HCT116 (cell line): Measurements from ENCODE around the gene SGCA. TPM values are rescaled to one million over a fixed set of nuclear protein-coding genes. Genes with fewer than 3 reads are reported as not detected.

Experiments
- ATAC-seq: fragments of 200-7000 bp; cut with Tn5 transposase; 2 replicates; pipeline ENCODE4 v1.9.1; 2020; ENCODE audit warnings: mild to moderate bottlenecking, moderate library complexity
- BruUV-seq: library from RNA; stranded (reverse); fragments of 400-500 nt; replicated peaks from 2 replicates; lab custom pipeline; 2021; lab: Mats Ljungman, UMichigan
- CTCF ChIA-PET: fragments of 300-600 bp; sonication (Branson Sonifier 250); formaldehyde crosslinking; loops from one replicate; lab custom pipeline; 2021; ENCODE audit warnings: antibody characterized with exemption; lab: Charles Lee
- POLR2A ChIA-PET: fragments of 300-600, 350-600 bp; sonication (Branson Sonifier 250); formaldehyde crosslinking; loops from one replicate; lab custom pipeline; 2021; ENCODE audit warnings: antibody characterized with exemption; lab: Charles Lee
- RAD21 ChIA-PET, 2 experiments: fragments of 300-600 bp; sonication (Branson Sonifier 250); formaldehyde crosslinking; loops; one replicate each; lab custom pipeline; 2023; ENCODE audit warnings: low total read pairs in 2 of 2; ENCODE audit not compliant: uncharacterized antibody in 2 of 2, unreplicated experiment in 2 of 2, low non-redundant PET in 1 of 2; lab: Charles Lee
- DNase-seq: peaks from one replicate; pipeline ENCODE4 v3.0.0-alpha.2; 2010; ENCODE audit warnings: low read depth, low spot score
- H2AFZ ChIP-seq: fragments of 200-600 bp; shearing (Covaris generic), sonication (generic); 2 replicates; pipeline ENCODE4 v1.6.1; 2017; ENCODE audit warnings: low read depth, mixed run types, mixed read lengths, antibody characterized with exemption, low read length; ENCODE audit not compliant: poor library complexity, severe bottlenecking
- H3K27ac ChIP-seq: 2 replicates; pipeline ENCODE4 v1.5.1; 2012; ENCODE audit warnings: low read depth, low read length
- H3K27me3 ChIP-seq: fragments of 200-600 bp; sonication (generic); 2 replicates; pipeline ENCODE4 v1.6.1; 2016; ENCODE audit warnings: mixed run types, low read length, mixed read lengths; ENCODE audit not compliant: insufficient read depth
- H3K36me3 ChIP-seq, 2 experiments: fragments of 200-500 bp in 1 of 2; fragments of 200-600 bp in 1 of 2; sonication (Bioruptor generic) in 1 of 2; sonication (generic) in 1 of 2; 2 replicates each; pipeline versions ENCODE4 v1.5.1 to v1.6.1; 2014 to 2016; ENCODE audit warnings: low read length in 2 of 2, inconsistent platforms in 1 of 2, mixed read lengths in 1 of 2, mixed run types in 1 of 2; ENCODE audit not compliant: insufficient read depth in 2 of 2, control insufficient read depth in 1 of 2
- H3K4me1 ChIP-seq, 2 experiments: fragments of 200-600 bp in 1 of 2; sonication (generic) in 1 of 2; 2 replicates each; pipeline versions ENCODE4 v1.5.1 to v1.6.1; 2012 to 2017; ENCODE audit warnings: low read length in 2 of 2, inconsistent platforms in 1 of 2, mild to moderate bottlenecking in 1 of 2, mixed read lengths in 1 of 2, mixed run types in 1 of 2, moderate library complexity in 1 of 2; ENCODE audit not compliant: insufficient read depth in 2 of 2, control insufficient read depth in 1 of 2
- H3K4me2 ChIP-seq: fragments of 200-600 bp; sonication (generic); 2 replicates; pipeline ENCODE4 v1.6.1; 2017; ENCODE audit warnings: mixed run types, low read length, mixed read lengths
- H3K4me3 ChIP-seq, 2 experiments: fragments of 200-600 bp in 1 of 2; sonication (generic) in 1 of 2; replicated peaks in 1 of 2; 2 replicates each; pipeline ENCODE4 v1.5.1; 2011 to 2016; ENCODE audit warnings: low read length in 2 of 2, control low read depth in 1 of 2, low read depth in 1 of 2, mild to moderate bottlenecking in 1 of 2, mixed read lengths in 1 of 2, mixed run types in 1 of 2
- H3K79me2 ChIP-seq: fragments of 200-600 bp; sonication (generic); 2 replicates; pipeline ENCODE4 v1.6.1; 2017; ENCODE audit warnings: mild to moderate bottlenecking, mixed run types, low read length, moderate library complexity, mixed read lengths; ENCODE audit not compliant: insufficient read depth
- H3K9ac ChIP-seq: fragments of 200-600 bp; sonication (generic); 2 replicates; pipeline ENCODE4 v1.6.1; 2016; ENCODE audit warnings: low read length, mixed read lengths
- H3K9me2 ChIP-seq: fragments of 200-600 bp; sonication (generic), shearing (Covaris generic); 2 replicates; pipeline ENCODE4 v1.6.1; 2017; ENCODE audit warnings: mixed run types, mild to moderate bottlenecking, moderate library complexity; ENCODE audit not compliant: insufficient read depth
- H3K9me3 ChIP-seq, 2 experiments: fragments of 200-500 bp in 1 of 2; fragments of 200-600 bp in 1 of 2; sonication (Bioruptor generic) in 1 of 2; sonication (generic) in 1 of 2; 2 replicates each; pipeline ENCODE4 v1.6.1; 2014 to 2017; ENCODE audit warnings: low read length in 2 of 2, mixed read lengths in 2 of 2, inconsistent platforms in 1 of 2, low read depth in 1 of 2, mild to moderate bottlenecking in 1 of 2, mixed run types in 1 of 2, moderate library complexity in 1 of 2; ENCODE audit not compliant: control insufficient read depth in 1 of 2, insufficient read depth in 1 of 2
- H4K20me1 ChIP-seq: fragments of 200-600 bp; sonication (generic), shearing (Covaris generic); 2 replicates; pipeline ENCODE4 v1.6.1; 2017; ENCODE audit warnings: mixed run types, mild to moderate bottlenecking, moderate library complexity; ENCODE audit not compliant: insufficient read depth
- EGR1 ChIP-seq: IDR thresholded peaks from 2 replicates; pipeline ENCODE4 v1.6.1; 2012; ENCODE audit warnings: low read depth
- ELF1 ChIP-seq: IDR thresholded peaks from 2 replicates; pipeline ENCODE4 v1.6.1; 2012; ENCODE audit warnings: low read depth, borderline replicate concordance
- EZH2 ChIP-seq: fragments of 200-600 bp; sonication (generic); IDR thresholded peaks from 2 replicates; pipeline ENCODE4 v1.6.1; 2017; ENCODE audit warnings: antibody characterized with exemption, mixed run types
- EZH2phosphoT487 ChIP-seq: fragments of 200-600 bp; IDR thresholded peaks from 2 replicates; pipeline ENCODE4 v1.6.1; 2018; ENCODE audit warnings: antibody characterized with exemption, borderline replicate concordance
- POLR2A ChIP-seq: IDR thresholded peaks from 2 replicates; pipeline ENCODE4 v1.7.0; 2011; ENCODE audit warnings: borderline replicate concordance; ENCODE audit not compliant: insufficient read depth, insufficient read length; ENCODE audit errors: extremely low read depth
- POLR2AphosphoS5 ChIP-seq: IDR thresholded peaks from 2 replicates; pipeline ENCODE4 v1.6.1; 2011; ENCODE audit warnings: mild to moderate bottlenecking, low read depth, low read length, moderate library complexity
- RAD21 ChIP-seq: IDR thresholded peaks from 2 replicates; pipeline ENCODE4 v1.6.1; 2012; ENCODE audit warnings: low read depth, mild to moderate bottlenecking
- SP1 ChIP-seq: IDR thresholded peaks from 2 replicates; pipeline ENCODE4 v1.6.1; 2012; ENCODE audit warnings: low read depth
- YY1 ChIP-seq: IDR thresholded peaks from 2 replicates; pipeline ENCODE4 v1.6.1; 2011; ENCODE audit warnings: low read length, low read depth, moderate library complexity, mild to moderate bottlenecking; ENCODE audit not compliant: insufficient replicate concordance; ENCODE audit errors: extremely low read depth
- ZFX ChIP-seq: fragments of 450-650 bp; IDR thresholded peaks from 2 replicates; pipeline ENCODE4 v1.6.1; 2017
- intact Hi-C: fragments of 100-400 bp; cut with micrococcal nuclease; formaldehyde crosslinking; loops from 2 replicates; pipeline ENCODE4 v1.10.0; 2022
- total RNA-seq: library from RNA; stranded (reverse); gene quantifications from one replicate; pipeline ENCODE4 v1.2.1, GENCODE V29; 2021; ENCODE audit not compliant: unreplicated experiment
- TF ChIP-seq, protein P1 (sequence below), 3 experiments: fragments of 200-600 bp in 1 of 3; sonication (generic) in 1 of 3; IDR thresholded peaks in 2 of 3; conservative IDR thresholded peaks in 1 of 3; 2 replicates each; pipeline ENCODE4 v1.5.1; 2012 to 2017; ENCODE audit warnings: low read depth in 2 of 3, low read length in 2 of 3, antibody characterized with exemption in 1 of 3, borderline replicate concordance in 1 of 3, control low read depth in 1 of 3, mild to moderate bottlenecking in 1 of 3, mixed read lengths in 1 of 3, mixed run types in 1 of 3, moderate library complexity in 1 of 3; ENCODE audit not compliant: insufficient read depth in 1 of 3
- TF ChIP-seq, protein P2 (sequence below): IDR thresholded peaks from 2 replicates; pipeline ENCODE4 v1.6.1; 2012
- TF ChIP-seq, protein P3 (sequence below): IDR thresholded peaks from 2 replicates; pipeline ENCODE4 v1.6.1; 2012; ENCODE audit warnings: low read depth

SGCA gene
- total RNA-seq, 1 experiment from 2014 or later = 0.37 TPM

DNA sequence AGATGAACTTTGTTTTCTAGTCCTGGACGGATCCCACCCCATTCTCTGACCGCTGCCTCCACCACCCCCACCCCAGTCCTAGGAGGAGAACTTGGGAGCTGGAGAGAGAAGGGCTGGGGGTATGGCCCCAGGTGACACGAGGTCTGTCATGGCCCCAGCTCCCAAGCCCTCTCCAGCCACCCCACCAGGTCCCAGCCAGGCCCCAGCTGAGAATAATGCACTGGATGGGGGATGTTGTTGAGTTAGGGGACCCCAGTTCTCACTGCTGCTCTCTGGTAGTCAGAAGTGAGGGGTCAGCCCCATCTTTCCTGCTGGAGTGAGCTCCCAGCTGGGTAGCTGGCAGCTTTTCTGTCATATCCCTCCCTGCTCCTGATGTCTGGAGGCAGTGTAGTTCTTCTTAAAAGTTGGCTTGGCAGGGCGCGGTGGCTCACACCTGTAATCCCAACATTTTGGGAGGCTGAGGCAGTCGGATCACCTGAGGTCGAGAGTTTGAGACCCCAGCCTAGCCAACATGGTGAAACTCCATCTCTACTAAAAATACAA is 40.2 kb downstream of the SGCA start:
- Histone ChIP-seq H2AFZ (no peak overlapping the region), H3K27me3 (no peaks in the 10 kb centered on the region), H3K4me3 (no peak overlapping the region), H3K4me2 (no peak overlapping the region), H3K4me1 (peaks cover 15 to 22% of the 10 kb centered on the region in 2 experiments), H3K9ac (no peak overlapping the region), H3K79me2 (no peaks in the 10 kb centered on the region), H3K9me2 (no peaks in the 10 kb centered on the region), H3K27ac (no peak overlapping the region), H3K36me3 (no peaks in the 10 kb centered on the region), H3K9me3 (no peaks in the 10 kb centered on the region), H4K20me1 (no peaks in the 10 kb centered on the region)
- RAD21 ChIA-PET = no interaction called here
- POLR2A ChIA-PET = no interaction called here
- no TSS peak for BruUV-seq
- DNase-seq (no peak), ATAC-seq (no peak)
- TF ChIP-seq EGR1 (no peak), EZH2 (no peak), POLR2AphosphoS5 (no peak), SP1 (no peak)
- TF ChIP-seq, protein P1, sequence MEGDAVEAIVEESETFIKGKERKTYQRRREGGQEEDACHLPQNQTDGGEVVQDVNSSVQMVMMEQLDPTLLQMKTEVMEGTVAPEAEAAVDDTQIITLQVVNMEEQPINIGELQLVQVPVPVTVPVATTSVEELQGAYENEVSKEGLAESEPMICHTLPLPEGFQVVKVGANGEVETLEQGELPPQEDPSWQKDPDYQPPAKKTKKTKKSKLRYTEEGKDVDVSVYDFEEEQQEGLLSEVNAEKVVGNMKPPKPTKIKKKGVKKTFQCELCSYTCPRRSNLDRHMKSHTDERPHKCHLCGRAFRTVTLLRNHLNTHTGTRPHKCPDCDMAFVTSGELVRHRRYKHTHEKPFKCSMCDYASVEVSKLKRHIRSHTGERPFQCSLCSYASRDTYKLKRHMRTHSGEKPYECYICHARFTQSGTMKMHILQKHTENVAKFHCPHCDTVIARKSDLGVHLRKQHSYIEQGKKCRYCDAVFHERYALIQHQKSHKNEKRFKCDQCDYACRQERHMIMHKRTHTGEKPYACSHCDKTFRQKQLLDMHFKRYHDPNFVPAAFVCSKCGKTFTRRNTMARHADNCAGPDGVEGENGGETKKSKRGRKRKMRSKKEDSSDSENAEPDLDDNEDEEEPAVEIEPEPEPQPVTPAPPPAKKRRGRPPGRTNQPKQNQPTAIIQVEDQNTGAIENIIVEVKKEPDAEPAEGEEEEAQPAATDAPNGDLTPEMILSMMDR (IDR thresholded peaks at IDR 0.05 in 2 of 3, conservative IDR thresholded peaks at IDR 0.05 in 1 of 3; ENCODE audit: borderline replicate concordance in 1 of 3, insufficient read depth in 1 of 3, low read depth in 2 of 3, low read length in 2 of 3) = no peak
- intact Hi-C loops = no loop called here
- CTCF ChIA-PET = interaction anchor here (1.3 to 2.6 kb wide), 2 partner anchors 63 to 75 kb away, joined by 5 read pairs; no protein-coding TSS in a partner anchor

DNA sequence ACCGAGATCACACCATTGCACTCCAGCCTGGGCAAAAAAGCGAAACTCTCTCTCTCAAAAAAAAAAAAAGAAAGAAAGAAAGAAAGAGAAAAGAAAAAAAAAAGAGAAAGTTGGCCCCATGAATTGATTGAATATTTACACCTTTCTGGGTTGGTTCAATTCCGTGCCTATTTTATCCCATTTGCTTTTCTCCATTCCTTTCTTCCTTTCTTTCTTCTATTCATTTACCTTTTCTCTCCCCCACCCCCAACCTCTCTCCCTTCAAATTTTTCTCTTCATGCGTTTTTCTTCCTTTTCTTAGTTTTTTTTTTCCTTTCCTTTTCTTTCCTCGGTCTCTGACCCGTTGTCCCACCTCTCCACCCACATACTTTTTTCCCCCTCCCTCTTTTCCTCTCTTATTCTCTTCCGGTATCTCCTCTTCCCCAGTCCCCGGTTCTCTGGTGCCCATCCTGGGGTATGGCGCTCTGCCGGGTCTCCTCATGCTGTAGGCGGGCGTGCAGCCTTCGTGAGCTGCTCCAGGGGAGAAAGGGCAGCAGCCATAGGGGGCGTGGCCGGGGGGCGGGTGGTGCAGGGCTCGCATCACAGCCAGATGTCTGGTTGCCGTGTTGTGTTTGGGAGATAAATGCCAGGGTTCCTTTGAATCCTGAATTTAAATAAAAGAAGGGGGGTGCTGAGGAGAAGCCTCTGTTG is 40.9 kb downstream of the SGCA start:
- Histone ChIP-seq H4K20me1 (no peaks in the 10 kb centered on the region), H3K4me2 (no peak overlapping the region)
- TF ChIP-seq ELF1 = no peak
- TF ChIP-seq, protein P2, sequence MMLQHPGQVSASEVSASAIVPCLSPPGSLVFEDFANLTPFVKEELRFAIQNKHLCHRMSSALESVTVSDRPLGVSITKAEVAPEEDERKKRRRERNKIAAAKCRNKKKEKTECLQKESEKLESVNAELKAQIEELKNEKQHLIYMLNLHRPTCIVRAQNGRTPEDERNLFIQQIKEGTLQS = no peak
- TF ChIP-seq POLR2A = no peak
- no peak for TF ChIP-seq POLR2AphosphoS5
- no peak for TF ChIP-seq EGR1
- TF ChIP-seq ZFX = no peak
- no peak for TF ChIP-seq RAD21
- TF ChIP-seq SP1 = no peak
- TF ChIP-seq EZH2phosphoT487 = no peak
- no peak for TF ChIP-seq YY1
- TF ChIP-seq, protein P3, sequence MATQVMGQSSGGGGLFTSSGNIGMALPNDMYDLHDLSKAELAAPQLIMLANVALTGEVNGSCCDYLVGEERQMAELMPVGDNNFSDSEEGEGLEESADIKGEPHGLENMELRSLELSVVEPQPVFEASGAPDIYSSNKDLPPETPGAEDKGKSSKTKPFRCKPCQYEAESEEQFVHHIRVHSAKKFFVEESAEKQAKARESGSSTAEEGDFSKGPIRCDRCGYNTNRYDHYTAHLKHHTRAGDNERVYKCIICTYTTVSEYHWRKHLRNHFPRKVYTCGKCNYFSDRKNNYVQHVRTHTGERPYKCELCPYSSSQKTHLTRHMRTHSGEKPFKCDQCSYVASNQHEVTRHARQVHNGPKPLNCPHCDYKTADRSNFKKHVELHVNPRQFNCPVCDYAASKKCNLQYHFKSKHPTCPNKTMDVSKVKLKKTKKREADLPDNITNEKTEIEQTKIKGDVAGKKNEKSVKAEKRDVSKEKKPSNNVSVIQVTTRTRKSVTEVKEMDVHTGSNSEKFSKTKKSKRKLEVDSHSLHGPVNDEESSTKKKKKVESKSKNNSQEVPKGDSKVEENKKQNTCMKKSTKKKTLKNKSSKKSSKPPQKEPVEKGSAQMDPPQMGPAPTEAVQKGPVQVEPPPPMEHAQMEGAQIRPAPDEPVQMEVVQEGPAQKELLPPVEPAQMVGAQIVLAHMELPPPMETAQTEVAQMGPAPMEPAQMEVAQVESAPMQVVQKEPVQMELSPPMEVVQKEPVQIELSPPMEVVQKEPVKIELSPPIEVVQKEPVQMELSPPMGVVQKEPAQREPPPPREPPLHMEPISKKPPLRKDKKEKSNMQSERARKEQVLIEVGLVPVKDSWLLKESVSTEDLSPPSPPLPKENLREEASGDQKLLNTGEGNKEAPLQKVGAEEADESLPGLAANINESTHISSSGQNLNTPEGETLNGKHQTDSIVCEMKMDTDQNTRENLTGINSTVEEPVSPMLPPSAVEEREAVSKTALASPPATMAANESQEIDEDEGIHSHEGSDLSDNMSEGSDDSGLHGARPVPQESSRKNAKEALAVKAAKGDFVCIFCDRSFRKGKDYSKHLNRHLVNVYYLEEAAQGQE = no peak

More for the DNA sequence above, 40.9 kb downstream of the SGCA start:
- Histone ChIP-seq H3K4me1 (peaks cover 14 to 25% of the 10 kb centered on the region in 2 experiments), H3K9ac (no peak overlapping the region), H3K9me3 (no peaks in the 10 kb centered on the region), H3K27ac (no peak overlapping the region), H3K4me3 (no peak overlapping the region), H3K79me2 (no peaks in the 10 kb centered on the region), H2AFZ (no peak overlapping the region), H3K27me3 (no peaks in the 10 kb centered on the region), H3K36me3 (no peaks in the 10 kb centered on the region), H3K9me2 (no peaks in the 10 kb centered on the region)
- no TSS peak for BruUV-seq
- RAD21 ChIA-PET = no interaction called here
- CTCF ChIA-PET = interaction anchor here (1.3 kb wide), 1 partner anchor 62 kb away, joined by 5 read pairs; no protein-coding TSS in a partner anchor
- no peak for ATAC-seq
- DNase-seq = no peak
- intact Hi-C loops = no loop called here
- POLR2A ChIA-PET = interaction anchor here (0.9 kb wide), 1 partner anchor 305 kb away, joined by 3 read pairs; no protein-coding TSS in a partner anchor
